ENCODE results near the gene TTC16. TPM values are rescaled to one million over a fixed set of nuclear protein-coding genes. Genes with fewer than 3 reads are reported as not detected.
A peak's percentile ranks its signal among the peaks of the same experiment; 100 is the strongest.

The TTC16 gene
- total RNA-seq, 1 donor from 2014 or later: 0.07 TPM

DNA sequence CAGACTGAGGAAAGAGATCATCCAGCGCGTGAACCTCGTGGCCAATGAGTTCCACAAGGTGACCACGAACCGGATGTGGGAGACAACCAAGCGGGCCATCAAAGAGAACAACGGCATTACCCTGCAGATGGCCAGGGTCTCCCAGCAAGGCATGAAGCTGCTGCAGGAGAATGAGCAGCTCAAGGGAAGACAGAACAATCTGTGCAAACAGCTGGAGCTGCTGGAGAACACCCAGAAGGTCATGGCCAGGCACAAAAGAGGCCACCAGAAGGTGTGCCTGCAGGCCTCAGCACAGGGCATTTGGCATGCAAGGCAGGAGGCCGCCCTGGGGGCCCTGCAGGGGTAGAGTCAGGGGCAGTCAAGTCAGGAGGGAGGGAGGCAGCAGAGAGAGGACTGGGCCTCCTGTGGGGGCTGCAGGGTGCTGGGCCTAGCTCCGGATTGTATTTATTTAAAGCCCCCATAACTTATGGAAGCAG is 4.6 kb upstream of the TTC16 start:
- Mint-ChIP-seq H3K36me3 (ENCODE audit: insufficient read depth) (no peaks in the 10 kb centered on the region), H3K27me3 (no peaks in the 10 kb centered on the region), H3K4me3 (ENCODE audit: low read depth) (no peak overlapping the region), H3K27ac (no peak overlapping the region), H3K9me3 (ENCODE audit: low read depth) (no peaks in the 10 kb centered on the region), H3K4me1 (ENCODE audit: low read depth) (peaks cover 10% of the 10 kb centered on the region)
- TF ChIP-seq, protein P1, sequence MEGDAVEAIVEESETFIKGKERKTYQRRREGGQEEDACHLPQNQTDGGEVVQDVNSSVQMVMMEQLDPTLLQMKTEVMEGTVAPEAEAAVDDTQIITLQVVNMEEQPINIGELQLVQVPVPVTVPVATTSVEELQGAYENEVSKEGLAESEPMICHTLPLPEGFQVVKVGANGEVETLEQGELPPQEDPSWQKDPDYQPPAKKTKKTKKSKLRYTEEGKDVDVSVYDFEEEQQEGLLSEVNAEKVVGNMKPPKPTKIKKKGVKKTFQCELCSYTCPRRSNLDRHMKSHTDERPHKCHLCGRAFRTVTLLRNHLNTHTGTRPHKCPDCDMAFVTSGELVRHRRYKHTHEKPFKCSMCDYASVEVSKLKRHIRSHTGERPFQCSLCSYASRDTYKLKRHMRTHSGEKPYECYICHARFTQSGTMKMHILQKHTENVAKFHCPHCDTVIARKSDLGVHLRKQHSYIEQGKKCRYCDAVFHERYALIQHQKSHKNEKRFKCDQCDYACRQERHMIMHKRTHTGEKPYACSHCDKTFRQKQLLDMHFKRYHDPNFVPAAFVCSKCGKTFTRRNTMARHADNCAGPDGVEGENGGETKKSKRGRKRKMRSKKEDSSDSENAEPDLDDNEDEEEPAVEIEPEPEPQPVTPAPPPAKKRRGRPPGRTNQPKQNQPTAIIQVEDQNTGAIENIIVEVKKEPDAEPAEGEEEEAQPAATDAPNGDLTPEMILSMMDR (IDR thresholded peaks at IDR 0.05; ENCODE audit: unreplicated experiment): no peak
- DNase-seq (ENCODE audit: low spot score, unreplicated experiment): no peak

DNA sequence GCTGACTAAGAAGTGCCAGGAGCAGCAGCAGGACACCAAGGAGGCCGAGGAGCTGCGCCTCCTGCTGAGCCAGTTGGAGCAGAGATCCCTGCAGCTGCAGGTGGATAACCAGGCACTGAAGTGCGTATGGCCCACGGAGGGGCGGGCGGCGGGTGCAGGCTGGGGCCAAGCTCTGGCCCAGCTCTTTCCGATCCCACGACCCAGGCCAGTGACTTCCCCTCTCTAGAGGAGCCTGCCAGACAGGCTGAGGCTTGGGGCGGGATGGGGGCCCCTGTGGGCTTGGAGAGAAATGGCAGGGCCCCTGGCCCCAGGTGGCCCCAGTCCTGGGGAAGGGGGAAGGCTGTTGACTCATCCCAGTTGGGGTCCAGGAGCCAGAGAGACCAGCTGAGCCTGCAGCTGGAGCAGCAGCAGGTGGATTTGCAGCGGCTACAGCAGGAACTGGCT is 4.0 kb upstream of the TTC16 start:
- no peak overlapping the region for H3K27ac Mint-ChIP-seq
- H3K36me3 Mint-ChIP-seq (ENCODE audit: insufficient read depth): no peaks in the 10 kb centered on the region
- H3K27me3 Mint-ChIP-seq: no peaks in the 10 kb centered on the region
- no peak overlapping the region for H3K4me3 Mint-ChIP-seq (ENCODE audit: low read depth)
- H3K4me1 Mint-ChIP-seq (ENCODE audit: low read depth): peaks cover 10% of the 10 kb centered on the region
- no peak for DNase-seq (ENCODE audit: low spot score, unreplicated experiment)
- TF ChIP-seq, protein P1 (IDR thresholded peaks at IDR 0.05; ENCODE audit: unreplicated experiment): no peak
- H3K9me3 Mint-ChIP-seq (ENCODE audit: low read depth): no peaks in the 10 kb centered on the region

- no peak overlapping the region for H3K27ac Mint-ChIP-seq
- peaks cover 9% of the 10 kb centered on the region for H3K4me1 Mint-ChIP-seq (ENCODE audit: low read depth)
- H3K27me3 Mint-ChIP-seq: no peaks in the 10 kb centered on the region
- H3K4me3 Mint-ChIP-seq (ENCODE audit: low read depth): peak overlapping the region; percentile 9
- H3K36me3 Mint-ChIP-seq (ENCODE audit: insufficient read depth): no peaks in the 10 kb centered on the region
- no peak for DNase-seq (ENCODE audit: low spot score, unreplicated experiment)
- no peaks in the 10 kb centered on the region for H3K9me3 Mint-ChIP-seq (ENCODE audit: low read depth)
- TF ChIP-seq, protein P1 (IDR thresholded peaks at IDR 0.05; ENCODE audit: unreplicated experiment): no peak
Measured at GRCh38 chr9:127712371-127712770, 3.5 kb upstream of the TTC16 start.

- no peaks in the 10 kb centered on the region for H3K36me3 Mint-ChIP-seq (ENCODE audit: insufficient read depth)
- H3K4me3 Mint-ChIP-seq (ENCODE audit: low read depth): no peak overlapping the region
- TF ChIP-seq, protein P1 (IDR thresholded peaks at IDR 0.05; ENCODE audit: unreplicated experiment): no peak
- no peaks in the 10 kb centered on the region for H3K9me3 Mint-ChIP-seq (ENCODE audit: low read depth)
- no peaks in the 10 kb centered on the region for H3K27me3 Mint-ChIP-seq
- no peak for DNase-seq (ENCODE audit: low spot score, unreplicated experiment)
- peaks cover 9% of the 10 kb centered on the region for H3K4me1 Mint-ChIP-seq (ENCODE audit: low read depth)
- H3K27ac Mint-ChIP-seq: no peak overlapping the region
Measured at GRCh38 chr9:127712867-127713266, 3.0 kb upstream of the TTC16 start.

- no peaks in the 10 kb centered on the region for H3K27me3 Mint-ChIP-seq
- H3K27ac Mint-ChIP-seq: no peak overlapping the region
- peak overlapping the region; percentile 66 for H3K4me3 Mint-ChIP-seq (ENCODE audit: low read depth)
- H3K9me3 Mint-ChIP-seq (ENCODE audit: low read depth): no peaks in the 10 kb centered on the region
- no peak for DNase-seq (ENCODE audit: low spot score, unreplicated experiment)
- TF ChIP-seq, protein P1 (IDR thresholded peaks at IDR 0.05; ENCODE audit: unreplicated experiment): no peak
- H3K36me3 Mint-ChIP-seq (ENCODE audit: insufficient read depth): no peaks in the 10 kb centered on the region
- H3K4me1 Mint-ChIP-seq (ENCODE audit: low read depth): peaks cover 9% of the 10 kb centered on the region
Measured at GRCh38 chr9:127714020-127714750, 1.7 kb upstream of the TTC16 start.
